ENCODE data around the gene TRIM54.
A peak's percentile ranks its signal among the peaks of the same experiment; 100 is the strongest.
"Not testable (repeated sequence)": the region's sequence is repeated elsewhere in the genome, so short reads cannot be mapped to it uniquely, and the experiment has no call there.

Gene TRIM54

DNA sequence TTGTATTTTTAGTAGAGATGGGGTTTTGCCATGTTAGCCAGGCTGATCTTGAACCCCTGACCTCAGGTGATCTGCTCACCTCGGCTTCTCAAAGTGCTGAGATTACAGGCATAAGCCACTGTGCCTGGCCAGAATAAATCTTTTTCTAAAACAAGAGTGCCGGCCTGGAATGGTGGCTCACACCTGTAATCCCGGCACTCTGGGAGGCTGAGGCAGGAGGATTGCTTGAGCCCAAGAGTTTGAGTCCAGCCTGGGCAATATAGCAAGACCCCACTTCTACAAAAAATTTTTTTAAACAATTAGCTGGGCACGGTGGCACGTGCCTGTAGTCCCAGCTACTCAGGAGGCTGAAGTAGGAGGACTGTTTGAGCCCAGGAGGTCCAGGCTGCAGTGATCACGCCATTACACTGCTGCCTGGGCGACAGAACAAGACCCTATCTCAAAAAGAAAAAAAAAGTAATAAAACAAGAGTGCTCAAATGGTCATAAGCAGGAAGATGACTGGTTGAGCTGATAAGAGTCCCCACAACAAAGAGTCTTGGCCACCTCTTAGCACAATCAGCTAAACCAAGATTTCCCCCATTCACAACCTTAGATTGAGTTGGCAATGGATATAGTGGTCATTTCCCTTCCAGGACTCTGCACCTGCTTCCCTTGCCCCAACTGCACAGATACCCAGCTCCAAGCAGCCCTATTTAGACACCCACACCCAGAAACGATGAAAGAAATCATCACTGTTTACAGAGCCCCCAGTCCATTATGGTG, 31.8 kb downstream of the TRIM54 start:
- no peak for DNase-seq (ENCODE audit: low read depth)

DNA sequence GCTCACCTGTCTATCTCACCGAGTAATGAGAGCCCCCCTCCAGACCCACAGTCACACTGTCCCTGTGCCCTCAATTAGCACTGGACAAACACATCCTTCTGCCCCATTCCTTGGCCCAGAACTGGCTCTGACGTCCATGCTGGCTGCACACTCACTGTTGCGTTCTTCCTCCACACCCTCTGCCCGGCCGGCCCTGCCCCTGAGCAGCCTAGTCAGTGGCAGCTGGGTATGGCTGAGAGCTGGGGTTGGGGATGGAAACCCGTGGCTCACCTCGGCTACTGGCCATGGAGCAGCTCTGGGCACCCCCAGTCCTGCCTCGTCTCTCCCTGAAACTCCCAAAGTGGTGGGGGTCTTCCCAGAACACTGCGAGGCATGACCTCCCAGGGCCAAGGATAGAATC, 32.5 kb downstream of the TRIM54 start:
- no peak for DNase-seq (ENCODE audit: low read depth)

DNA sequence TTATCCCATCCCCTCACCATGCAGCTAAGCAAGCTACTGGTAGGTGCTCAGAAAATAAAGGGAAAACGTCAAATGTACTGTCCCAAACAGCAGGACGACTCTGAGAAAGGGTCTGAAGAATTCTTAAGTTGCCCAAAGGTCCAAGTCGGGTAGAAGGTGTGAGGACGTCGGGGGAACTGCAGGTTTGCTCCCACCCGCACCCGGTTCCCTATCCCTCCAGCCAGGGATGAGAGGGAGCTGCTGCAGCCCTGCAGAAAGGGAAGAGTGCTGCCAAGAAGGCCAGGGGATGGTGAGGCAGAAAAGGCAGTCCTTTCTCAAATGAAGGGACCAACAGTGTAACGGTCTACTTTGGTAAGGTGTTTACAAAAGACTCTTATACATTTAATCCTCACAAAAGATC, 32.9 kb downstream of the TRIM54 start:
- no peak for DNase-seq (ENCODE audit: low read depth)

DNA sequence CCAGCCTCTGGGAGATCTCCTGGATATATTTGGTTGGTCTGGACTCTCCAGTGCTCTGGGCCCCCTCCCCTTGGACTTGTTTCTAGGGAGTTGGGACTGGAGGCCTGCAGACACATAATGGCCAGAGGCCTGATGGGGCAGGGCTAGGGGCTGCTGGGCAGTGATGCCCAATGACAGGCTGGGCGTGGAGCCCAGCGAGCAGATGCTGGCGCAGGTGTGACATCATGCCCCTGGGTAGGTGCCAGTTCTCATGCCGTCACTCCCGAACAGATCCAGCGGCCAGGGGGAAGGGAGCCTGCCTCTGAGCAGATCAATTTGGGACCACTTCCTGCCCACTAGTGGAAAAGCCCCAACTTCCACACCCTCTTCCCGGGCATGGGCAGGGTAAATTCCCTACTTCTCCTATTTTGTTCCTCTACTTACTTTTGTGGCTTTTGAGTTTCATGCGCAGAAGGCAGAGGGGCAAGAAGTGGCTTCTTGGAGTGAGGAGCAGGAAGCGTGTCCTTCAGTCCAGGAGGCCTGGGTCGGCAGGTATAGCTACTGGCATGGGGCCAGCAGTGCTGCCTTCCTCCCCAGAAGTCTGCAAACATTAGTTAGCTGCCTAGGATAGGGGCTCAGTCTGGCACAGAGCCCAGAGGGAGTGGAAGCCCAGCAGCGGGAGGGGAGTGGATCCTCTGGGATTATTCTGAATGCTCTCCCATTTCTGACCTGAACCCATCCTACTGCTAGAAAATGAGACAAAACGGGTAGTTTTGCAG, 34.6 kb downstream of the TRIM54 start:
- DNase-seq (ENCODE audit: low read depth): no peak

DNA sequence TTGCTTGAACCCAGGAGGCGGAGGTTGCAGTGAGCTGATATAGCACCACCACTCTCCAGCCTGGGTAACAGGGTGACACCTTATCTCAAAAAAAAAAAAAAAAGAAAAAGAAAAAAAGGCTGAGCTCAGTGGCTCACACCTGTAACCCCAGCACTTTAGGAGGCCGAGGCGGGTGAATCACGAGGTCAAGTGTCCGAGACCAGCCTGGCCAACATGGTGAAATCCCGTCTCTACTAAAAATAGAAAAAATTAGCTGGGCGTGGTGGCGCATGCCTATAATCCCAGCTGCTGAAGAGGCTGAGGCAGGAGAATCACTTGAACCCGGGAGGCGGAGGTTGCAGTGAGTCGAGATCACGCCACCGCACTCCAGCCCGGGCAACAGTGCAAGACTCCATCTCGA, 37.6 kb downstream of the TRIM54 start:
- DNase-seq (ENCODE audit: low read depth): not testable (repeated sequence)

DNA sequence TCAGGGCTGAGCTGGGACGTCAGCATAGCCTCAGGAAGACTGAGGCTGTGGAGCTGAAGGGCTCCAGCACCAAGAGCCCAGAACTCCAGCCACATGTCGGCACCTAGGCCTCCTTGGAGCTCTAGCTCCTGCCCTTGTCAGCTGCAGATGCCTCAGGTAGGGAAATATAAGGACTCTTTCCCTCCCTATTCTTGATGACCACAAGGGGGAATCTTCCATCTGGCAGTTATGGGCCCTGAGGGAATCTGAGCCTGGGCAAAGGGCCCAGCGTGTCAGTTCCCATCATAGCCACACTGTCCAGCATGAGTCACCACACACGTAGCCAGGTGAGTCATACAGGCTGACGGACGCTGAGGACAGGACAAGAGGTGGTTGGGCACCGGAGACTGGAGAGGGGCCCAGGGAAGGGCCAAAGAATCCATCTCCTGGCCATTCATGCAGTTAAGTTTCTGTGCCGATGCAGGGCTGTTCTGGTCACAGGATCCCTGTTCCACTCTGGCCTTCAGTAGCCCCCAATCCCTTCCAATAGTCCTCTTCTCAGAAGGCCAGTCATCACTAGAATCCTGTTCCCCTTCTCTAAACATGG, 38.8 kb downstream of the TRIM54 start:
- no peak for DNase-seq (ENCODE audit: low read depth)

DNA sequence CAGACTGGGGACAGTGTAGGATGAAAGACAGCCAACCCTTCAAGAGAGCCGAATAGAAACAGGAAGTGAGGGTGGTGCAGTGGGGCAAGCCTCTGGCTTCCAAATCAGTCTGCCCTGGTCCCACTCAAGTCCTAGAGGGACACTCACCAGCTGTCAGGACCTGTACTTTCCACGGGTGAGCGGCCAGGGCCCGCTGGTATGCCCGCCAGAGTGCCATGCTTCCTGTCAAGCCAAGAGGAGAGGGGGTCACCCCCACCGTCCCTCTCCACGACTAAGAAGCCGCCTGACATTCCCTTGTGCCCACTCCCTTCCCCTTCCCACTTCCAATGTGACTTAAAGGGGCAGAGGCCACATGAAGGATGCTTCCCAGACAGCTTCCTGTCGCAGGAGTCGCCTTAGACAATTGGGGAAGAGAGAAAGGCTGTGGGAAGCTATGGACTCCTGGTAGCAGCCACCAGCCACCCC, 40.1 kb downstream of the TRIM54 start:
- DNase-seq (ENCODE audit: low read depth): no peak

DNA sequence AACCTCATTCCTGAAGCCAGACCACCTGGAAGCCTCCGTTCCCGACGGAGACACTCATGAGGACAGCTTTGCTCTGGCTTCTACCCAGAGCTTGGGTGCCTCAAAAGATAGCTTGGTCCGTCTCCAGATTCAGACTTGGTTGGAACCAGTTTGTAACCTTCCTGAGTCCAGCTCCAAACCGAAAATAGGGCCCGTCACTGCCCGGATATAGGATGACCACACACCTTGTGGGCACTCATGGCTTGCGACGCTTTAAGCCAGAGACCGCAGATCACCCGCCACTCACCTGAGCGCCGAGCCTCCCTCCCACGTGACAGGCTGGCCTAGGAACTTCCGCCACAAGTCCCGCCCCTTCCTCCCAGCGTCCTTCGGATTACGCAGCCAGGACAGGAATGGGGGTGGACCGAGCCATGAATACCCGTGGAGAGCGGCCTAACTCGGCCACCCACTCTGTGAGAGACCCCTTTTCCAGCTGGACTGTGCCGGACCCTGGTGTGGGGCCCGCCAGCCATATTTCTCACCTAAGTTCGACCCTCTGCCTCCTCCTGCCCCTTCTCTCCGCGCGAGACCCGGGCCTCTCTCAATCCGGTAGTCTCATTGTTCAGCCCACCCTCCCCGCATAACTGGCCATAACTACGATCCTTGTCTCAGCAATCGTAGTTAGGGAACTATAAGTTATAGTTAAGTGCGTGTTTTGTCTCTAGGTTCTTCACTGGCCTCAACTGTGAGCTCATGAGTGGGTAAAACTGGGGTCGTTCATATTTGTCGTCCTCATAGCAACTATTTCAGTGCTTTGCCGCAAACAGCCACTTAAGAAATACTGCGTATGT, 40.8 kb downstream of the TRIM54 start, which contains the start of gene MPV17:
MPV17 (minus strand) TSS at position 332 of the 830 bp plus-strand sequence. CDS start 580 bp downstream, outside the sequence.
- DNase-seq (ENCODE audit: low read depth): peak; percentile 81

DNA sequence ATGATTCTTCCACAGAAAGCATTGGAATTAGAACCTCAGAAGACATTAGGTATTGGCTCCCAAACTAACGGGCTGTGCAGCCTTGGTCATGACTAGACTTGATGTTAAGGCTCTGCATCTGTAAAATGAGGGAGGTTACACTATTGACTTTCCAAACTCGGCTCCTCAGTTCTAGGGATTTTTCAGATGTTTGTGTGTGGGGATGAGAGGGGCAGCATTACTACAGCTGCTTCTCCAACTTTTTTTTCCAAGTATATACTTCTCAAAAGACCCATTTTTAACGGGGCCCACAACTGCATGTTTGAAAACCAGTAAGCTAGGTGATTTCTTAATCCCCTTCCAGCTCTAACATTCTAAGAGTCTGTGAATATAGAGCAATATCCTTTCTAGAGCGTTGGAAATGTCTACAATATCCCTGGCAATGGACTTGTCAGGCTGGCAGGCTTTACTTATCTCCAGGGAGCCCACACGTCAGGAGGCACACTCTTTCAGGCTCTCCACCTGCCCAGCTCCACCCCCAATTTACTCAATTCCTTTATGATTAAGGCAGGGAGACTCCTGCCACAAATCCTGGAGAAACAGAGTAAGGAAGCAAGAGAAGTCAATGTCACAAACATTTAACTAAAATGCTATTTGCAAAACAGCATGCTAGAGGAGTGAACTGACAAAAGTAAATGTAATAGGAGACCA, 41.5 kb downstream of the TRIM54 start:
- no peak for DNase-seq (ENCODE audit: low read depth)

DNA sequence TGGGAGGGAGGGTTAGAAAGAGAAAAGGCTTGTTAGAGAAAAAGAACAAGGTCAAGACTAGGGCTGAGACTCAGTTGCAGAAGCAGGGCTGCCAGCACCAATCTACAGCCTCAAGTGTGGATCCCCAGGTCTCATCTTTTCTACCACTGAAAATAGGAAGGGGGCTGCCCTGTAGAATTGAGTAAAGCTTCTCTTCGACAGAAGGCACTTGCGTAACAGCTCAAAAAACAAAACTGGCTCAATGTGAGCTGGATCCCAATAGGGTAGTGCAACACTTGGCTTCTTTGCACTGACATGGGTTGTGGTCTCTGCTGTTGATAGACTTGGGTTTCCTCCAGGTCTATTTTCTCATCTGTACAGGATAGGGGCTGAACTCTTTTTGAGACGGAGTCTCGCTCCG, 42.5 kb downstream of the TRIM54 start:
- DNase-seq (ENCODE audit: low read depth): no peak

DNA sequence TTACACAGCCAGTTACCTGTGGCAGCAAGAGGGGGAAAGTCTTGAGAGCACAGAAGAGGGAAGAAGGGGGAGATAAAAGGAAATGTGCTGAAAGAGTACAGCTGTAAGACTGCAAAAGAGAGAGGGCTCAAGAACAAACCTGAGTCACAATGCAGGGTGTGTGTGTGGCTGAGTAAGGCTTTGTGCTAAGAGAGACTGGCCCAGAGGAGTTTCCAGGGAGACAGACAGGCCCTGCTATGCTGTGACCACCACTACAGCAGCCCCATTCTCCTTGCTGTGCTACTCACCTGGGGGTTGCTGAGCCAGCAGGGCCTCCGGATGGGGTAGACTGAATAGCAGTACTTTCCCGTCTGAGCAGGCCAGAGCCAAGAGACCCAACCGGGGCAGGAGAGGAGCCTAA, 53.1 kb downstream of the TRIM54 start:
- no peak for DNase-seq (ENCODE audit: low read depth)

DNA sequence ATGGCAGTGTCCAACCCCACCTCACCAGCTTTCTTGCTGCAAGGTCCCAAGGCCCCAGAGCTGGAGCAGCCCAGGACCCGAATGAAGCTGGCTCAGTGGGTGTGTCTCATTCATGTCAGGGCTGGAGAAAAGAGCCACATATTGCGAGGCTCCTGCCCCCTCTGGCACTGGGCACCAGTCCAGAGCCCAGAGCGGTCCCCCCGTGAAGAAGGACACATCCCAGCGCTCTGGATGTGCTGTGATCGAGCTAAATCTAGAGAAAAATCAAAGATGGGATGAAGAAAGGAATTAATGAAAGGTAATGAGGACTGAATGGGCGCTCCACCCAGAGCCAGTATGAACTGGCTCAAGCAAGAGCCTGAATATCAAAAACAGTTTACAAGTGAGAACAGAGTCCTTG, 53.9 kb downstream of the TRIM54 start:
- DNase-seq (ENCODE audit: low read depth): no peak

DNA sequence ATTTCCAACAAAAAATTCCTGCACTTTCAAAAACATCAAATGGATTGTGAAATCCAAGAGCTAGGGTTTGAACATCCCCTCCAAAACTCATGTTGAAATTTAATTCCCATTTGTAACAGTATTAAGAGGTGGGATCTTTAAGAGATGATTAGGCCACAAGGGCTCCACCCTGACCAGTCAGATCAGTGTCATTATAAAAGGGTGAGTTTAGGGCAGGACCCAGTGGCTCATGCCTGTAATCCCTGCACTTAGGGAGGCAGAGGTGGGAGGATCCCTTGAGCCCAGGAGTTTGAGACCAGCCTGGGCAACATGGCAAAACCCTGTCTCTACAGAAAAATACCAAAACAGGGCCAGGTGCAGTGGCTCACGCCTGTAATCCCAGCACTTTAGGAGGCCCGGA, 65.4 kb downstream of the TRIM54 start:
- no peak for DNase-seq (ENCODE audit: low read depth)

DNA sequence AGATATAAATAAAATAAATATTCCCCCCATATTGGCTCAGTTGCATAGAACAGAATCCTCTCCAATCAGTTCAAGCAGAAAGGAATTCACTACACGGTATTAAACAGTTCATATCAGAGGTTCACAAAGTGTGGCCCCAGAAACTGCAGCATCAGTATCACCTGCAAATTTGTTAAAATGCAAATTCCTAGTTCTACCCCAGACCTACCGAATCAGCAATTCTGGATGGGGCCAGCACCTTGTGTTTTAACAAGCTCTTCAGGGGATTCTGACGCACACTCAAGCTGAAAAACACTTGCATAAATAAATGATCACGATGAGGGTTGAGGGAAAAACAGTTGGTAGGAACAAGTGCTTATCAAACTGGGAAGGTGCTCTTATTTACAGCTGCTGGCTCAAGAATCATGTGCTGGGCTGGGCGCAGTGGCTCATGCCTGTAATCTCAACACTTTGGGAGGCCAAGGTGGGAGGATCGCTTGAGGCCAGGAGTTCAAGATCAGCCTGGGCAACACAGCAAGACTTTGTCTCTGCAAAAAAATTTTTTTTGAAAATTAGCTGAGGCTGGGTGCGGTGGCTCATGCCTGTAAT, 68.0 kb downstream of the TRIM54 start:
- DNase-seq (ENCODE audit: low read depth): no peak

DNA sequence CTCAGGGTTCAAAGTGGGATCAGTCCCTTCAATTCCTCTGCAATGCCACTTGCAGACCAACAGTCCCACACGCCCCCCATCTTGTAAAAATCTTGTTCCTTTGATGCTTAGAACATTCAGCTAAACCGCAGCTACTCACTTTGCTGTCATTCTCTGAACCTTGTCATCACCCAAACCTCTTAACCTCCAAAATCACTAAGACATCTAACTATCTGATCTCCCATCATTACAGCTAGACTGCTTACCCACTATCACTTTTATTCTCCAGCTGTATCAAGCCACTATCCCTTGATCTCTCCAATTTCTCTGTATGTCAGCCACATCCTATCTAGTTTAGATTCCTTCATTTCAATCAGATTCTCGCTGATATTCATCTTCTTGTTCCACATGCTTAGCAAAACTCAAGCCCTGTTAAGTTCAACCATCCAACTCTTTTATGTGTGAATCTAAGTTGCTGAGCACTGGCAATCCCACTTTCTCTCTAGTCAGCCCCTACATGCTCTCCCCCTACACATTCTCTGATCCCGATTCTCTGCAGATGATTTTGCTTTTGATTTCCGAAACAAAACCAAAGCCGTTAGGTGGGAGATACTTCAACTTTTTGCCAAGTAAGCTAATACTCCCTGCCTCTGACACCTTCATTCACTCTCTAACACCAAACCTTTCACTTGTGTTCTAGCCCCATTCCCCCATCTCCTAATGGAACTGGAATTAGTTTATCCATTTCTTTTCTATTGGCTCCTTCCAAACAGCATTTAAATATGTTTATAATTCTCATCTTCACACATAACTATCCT, 69.8 kb downstream of the TRIM54 start:
- DNase-seq (ENCODE audit: low read depth): no peak

DNA sequence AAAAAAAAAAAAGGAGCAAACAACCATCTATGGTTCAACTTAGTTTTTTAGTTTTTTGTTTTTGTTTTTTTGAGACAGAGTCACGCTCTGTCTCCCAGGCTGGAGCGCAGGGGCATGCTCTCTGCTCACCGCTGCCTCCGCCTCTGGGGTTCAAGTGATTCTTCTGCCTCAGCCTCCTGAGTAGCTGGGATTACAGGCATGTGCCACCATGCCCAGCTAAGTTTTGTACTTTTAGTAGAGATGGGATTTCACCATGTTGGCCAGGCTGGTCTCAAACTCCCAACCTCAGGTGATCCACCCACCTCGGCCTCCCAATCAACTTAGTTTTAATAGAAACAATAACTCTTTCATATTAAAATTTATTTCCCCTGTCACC, 71.1 kb downstream of the TRIM54 start:
- DNase-seq (ENCODE audit: low read depth): not testable (repeated sequence)

DNA sequence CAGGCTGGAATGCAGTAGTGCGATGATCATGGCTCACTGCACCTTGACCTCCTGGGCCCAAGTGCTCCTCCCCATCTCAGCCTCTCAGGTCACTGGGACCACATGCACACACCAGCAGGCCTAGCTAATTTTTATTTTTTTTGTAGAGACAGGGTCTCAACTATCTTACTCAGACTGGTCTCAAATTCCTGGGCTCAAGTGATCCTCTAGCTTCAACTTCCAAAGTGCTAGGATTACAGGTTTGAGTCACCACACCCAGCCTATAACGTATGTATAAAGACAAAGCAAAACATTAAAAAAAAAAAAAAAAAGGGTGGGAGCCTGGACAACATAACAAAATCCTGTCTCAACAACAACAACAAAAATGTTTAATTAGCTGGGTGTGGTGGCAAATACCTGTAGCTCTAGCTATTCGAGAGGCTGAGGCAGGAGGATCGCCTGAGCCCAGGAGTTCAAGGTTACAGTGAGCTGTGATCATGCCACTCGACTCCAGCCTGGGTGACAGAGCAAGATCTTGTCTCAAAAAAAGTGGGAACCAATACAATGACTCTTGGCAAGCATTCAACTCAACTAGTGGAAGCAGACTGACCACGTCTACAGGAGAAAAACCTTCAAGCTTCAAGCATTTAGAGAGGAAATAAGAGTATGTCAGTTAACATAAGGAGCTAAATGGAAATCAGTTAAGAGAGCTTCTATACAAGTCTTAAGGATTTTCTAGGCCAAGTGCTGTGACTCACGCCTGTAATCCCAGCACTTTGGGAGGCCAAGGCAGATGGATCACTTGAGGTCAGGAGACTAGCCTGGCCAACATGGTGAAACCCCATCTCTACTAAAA, 71.8 kb downstream of the TRIM54 start:
- no peak for DNase-seq (ENCODE audit: low read depth)

DNA sequence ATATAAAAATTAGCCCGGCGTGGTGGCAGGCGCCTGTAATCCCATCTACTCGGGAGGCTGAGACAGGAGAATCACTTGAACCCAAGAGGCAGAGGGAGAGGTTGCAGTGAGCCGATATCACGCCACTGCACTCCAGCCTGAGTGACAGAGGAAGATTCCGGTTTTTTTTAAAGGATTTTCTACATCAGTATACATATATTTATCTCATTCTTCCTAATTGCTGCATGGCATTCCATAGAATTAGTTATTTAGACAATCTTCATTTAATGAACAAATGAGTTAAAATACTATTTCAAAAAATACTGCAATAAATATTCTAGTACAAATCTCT, 72.3 kb downstream of the TRIM54 start:
- DNase-seq (ENCODE audit: low read depth): no peak

DNA sequence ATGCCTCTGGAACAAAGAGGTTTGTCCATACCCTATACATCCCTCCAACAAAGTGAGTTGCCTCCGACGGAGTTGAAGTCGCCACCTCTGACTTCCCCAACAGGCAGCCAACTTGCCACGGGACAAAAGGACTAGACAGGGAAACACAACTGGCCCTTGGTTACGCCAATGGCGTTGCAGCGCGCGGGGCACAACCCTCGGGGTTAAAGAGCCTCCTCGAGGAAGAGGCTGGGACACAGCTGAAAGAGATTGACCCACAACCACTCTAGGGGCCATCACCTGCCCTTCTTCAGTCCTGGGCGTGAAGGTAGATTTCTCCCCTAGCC, 73.8 kb downstream of the TRIM54 start:
- DNase-seq (ENCODE audit: low read depth): no peak
